GM13976 (cell line): ENCODE measurements around the gene SECISBP2.
"Not testable (repeated sequence)": the region's sequence is repeated elsewhere in the genome, so short reads cannot be mapped to it uniquely, and the experiment has no call there.

Source experiments
- DNase-seq: peaks from one replicate; pipeline ENCODE4 v3.0.0; 2012; ENCODE audit warnings: low spot score
- CTCF ChIP-seq: IDR thresholded peaks from 2 replicates; pipeline ENCODE4 v1.5.1; 2012; ENCODE audit warnings: borderline replicate concordance, mild to moderate bottlenecking; ENCODE audit not compliant: insufficient read depth; ENCODE audit errors: extremely low read depth, missing control alignments, control extremely low read depth
- in situ Hi-C: fragments of 300-500 bp; cut with MboI; formaldehyde crosslinking; loops from one replicate; pipeline ENCODE4 v1.12.0; 2022; ENCODE audit warnings: low sequenced_read_pairs, mixed read lengths, inconsistent platforms; ENCODE audit not compliant: unreplicated experiment

The SECISBP2 gene

DNA sequence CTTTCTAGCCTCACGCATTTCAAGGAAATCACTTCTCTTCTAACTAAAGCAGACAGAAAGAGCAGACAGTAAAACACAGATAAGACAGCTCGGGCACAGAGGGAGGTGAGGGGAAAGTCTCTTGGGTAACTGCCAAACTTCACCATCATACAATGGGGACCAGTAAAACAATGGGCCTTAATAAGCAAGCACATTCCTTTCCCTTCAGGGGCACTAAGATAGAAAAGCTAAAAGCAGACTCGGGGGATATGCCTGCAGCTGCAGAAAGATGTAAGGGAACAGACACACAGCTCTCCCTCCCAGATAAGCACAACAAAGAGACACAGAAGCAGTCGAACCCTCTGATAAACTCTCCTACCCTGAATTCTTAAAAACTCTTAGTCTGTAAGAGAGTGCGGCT is 22.9 kb upstream of the SECISBP2 start:
- TF ChIP-seq CTCF = no peak
- no peak for DNase-seq
- in situ Hi-C loops = no loop called here

DNA sequence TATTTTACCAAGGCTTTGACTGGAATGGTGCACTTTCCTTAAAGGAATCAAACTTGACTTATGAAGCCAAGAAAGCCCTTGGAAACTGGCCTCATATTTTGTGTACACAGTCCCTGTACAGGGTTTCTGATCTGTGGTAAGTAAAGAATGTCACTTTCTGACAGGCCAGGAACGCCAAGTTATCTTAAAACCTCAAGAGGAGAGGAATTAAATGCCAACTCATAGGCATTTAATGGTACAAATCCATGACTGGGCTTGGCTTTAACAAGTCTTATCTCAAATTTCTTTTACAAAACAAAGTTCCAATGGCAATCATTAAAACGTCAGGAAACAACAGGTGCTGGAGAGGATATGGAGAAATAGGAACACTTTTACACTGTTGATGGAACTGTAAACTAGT is 16.3 kb upstream of the SECISBP2 start:
- in situ Hi-C loops, DNase-seq: not testable (repeated sequence)

- no peak for TF ChIP-seq CTCF
- DNase-seq = no peak
- in situ Hi-C loops = no loop called here
These were observed 14.1 kb upstream of the SECISBP2 start for GRCh38 chr9:89304020-89304833.

- no peak for DNase-seq
- no peak for TF ChIP-seq CTCF
- in situ Hi-C loops = no loop called here
These were observed 13.5 kb upstream of the SECISBP2 start for GRCh38 chr9:89304834-89305188.

DNA sequence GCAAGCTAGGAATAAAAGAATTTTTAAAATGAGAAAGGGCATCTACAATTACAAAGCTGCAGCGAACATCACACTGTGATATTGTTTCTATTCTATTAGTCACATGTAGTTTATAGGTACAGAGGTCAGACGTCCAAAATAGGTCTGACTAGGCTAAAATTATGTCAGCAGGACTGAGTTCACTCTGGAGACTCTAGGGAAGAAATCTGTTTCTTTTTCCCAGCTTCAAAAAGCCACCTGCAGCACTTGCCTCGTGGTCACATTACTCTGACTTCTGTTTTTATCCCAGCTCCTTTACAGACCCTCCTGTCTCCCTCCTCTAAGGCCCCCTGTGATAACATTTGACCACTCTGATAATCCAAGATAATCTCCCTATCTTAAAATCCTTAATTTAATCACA is 12.4 kb upstream of the SECISBP2 start:
- DNase-seq = no peak
- no peak for TF ChIP-seq CTCF
- in situ Hi-C loops = no loop called here

GRCh38 chr9:89309166-89309565 is 9.1 kb upstream of the SECISBP2 start:
- no peak for TF ChIP-seq CTCF

DNA sequence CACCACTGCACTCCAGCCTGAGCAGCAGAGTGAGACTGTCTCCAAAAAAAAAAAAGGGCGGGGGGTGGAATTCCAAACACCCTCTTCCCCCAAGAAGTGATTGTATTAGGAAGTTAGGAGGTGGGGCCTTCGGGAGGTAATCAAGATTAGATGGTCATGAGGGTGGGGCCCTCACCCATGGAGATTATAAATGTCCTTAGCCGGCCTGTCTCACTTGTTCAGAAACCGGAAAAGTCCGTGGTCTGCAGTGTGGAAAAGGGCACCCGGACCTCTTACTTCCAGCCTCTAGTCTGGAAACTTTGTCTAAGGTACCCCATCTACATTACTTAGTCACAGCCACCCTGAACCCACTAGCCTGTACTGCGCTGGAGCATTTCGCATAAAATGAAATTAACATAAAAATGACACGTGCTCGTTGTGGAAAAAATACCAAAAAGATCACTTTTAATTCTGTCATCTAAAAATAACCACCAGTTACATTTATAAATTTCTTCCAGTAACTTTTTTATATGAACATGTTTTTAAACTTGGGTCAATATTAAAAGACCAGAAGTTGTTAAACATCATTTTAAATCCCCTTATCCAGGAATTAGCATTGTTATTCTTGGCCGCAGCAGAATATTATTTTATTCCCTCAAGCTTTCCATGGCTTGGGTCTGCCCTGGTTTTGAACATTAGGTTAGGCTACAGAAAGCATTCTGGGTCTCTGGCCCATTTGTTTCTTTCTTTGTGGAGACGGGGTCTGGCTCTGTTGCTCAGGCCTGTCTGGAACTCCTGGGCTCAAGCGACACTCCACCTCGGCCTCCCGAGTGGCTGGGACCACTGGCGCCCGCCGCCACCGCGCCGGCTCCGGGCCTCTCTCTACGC is 8.5 kb upstream of the SECISBP2 start:
- in situ Hi-C loops = no loop called here
- no peak for DNase-seq
- TF ChIP-seq CTCF = no peak

More at GRCh38 chr9:89309166-89309565, 9.1 kb upstream of the SECISBP2 start:
- in situ Hi-C loops = no loop called here
- no peak for DNase-seq
